NCI-H2196 treated with DMSO at 0.1 percent for 48 hours (cell line): Measurements from ENCODE around the gene ETNK2.

Experiments
- DNase-seq: peaks from one replicate; lab custom pipeline; 2025; ENCODE audit not compliant: unreplicated experiment; lab: John Stamatoyannopoulos, UW

ETNK2 gene, protein sequence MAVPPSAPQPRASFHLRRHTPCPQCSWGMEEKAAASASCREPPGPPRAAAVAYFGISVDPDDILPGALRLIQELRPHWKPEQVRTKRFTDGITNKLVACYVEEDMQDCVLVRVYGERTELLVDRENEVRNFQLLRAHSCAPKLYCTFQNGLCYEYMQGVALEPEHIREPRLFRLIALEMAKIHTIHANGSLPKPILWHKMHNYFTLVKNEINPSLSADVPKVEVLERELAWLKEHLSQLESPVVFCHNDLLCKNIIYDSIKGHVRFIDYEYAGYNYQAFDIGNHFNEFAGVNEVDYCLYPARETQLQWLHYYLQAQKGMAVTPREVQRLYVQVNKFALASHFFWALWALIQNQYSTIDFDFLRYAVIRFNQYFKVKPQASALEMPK

DNA sequence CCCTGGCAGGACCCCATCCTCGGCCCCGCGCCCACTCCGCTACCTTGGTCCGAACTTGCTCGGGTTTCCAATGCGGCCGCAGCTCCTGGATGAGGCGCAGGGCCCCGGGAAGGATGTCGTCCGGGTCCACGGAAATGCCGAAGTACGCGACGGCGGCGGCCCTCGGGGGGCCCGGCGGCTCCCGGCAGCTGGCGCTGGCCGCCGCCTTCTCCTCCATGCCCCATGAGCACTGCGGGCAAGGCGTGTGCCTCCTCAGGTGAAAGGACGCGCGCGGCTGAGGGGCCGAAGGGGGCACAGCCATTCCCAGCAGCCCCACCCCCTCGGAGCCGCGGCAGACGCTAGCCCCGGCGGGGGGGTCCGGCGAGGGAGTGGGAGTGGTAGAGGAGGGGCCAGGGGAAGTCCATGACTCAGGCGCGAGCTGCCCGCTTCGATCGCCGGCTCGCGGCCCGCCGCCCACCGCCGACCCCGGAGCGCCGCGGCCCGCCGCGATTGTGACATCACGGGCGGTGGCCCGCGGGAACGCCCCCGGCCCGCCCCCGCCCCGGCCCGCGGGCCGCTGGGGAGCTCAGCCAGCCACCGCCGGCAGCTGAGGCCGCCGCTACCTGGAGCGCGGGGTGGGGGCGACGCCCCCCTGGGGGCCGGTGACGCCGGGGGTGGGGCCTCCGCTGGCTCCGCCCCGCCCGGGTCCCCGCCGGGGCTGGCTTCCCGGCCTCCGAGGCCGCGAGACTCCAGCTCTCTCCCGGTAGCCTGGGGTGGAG, at the start of gene ETNK2:
Gene ETNK2 (minus strand): TSS at position 493 of the 758 bp plus-strand sequence. CDS start 192 bp downstream, at position 301.
- peak; percentile 52 for DNase-seq

DNA sequence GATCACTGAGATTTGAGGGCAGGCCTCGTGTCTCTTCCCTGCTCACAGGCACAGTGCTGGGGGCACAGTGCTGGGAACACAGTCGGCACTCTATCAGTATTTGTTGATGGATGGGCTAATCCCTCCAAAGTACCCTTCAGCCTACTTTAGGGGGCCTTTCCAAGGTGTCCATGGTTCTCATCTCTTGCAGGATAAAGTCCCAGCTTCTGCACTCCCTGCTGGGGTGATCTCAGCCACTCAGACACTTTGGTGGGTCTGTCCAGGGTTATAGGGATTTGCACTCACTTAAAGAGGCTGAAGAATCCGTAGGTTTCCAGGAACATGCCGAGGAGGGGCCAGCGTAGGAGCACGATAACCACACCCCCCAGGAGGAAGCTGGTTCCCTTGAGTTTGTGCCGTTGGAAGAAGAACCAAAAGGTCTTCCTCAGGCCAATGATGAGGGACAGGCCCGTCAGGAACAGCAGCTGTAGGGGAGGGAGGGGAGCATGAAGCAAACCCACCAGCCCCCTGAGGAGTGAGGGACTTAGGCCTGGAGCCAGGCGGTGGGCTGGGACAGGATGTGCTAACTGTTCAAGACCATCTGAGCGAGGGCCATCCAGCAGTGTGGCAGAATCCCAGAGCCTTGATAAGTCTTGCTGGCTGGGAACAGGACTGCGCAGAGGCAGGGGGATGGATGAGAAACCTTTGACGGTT, 49.6 kb upstream of the ETNK2 start:
- DNase-seq = no peak

DNA sequence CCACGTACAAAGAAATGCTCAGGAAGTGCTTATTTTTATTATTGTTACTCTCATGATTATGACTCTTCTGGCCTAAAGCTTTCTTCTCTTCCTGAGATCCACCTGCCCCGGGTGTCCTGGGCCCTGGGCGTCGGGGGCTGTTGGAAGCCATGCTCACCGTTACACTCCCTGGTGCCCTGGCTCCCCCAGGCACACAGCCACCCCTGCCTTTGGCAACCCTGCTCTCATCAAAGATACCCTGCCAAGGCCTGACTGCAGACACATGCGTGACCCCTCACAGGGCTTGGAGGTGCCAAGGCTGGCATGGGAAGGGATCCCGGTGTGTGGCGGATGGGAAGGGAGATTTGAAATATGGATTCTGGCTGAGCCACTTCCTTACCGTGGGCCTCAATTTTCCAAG, 47.7 kb upstream of the ETNK2 start:
- DNase-seq = no peak

DNA sequence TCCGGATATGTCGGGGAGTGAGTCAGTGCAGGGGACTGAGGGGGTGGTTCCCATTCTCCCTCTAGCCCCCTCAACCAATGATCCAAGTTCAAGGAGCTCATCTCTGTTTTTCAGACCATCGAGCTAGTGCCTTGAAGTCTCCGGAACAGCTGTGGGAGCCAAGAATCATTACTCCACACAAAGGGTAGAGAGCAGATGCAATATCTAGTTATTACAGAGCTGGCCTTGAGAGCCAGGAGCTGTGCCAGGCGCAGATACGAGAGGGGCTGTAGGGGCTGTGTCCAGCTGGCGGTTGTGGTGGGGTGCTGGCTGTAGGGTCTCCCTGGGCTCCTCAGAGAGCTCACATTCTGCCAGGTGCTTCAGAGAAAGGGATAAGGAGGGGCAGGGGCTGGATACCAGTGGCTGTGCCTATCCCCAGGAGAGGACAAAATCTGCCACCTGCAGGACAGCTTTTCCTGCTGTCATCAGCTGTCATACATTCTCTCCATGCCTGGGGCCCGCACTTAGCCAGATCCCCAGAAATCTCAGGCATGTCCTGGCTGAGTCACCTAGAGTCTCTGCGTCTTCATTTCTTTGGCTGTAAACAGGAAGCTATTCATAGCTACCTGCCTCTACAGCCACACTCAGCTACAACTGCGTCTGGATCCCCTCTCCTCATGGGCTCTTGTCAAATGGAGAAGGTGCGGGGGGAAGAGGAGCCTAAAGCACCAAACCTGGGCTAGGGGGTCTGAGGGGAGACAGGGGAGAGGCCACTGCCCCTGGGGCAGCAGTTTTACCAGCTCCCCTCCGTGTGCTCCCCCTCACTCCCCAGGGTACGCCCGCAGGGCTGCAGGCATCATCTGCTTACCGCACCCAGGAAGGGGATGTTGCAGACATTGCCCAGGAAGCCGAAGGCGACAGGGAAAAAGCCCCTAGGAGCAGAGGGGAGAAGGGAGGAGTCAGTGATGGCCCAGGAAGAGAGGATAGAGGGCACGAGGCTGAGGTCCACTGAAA, 46.8 kb upstream of the ETNK2 start:
- no peak for DNase-seq

DNA sequence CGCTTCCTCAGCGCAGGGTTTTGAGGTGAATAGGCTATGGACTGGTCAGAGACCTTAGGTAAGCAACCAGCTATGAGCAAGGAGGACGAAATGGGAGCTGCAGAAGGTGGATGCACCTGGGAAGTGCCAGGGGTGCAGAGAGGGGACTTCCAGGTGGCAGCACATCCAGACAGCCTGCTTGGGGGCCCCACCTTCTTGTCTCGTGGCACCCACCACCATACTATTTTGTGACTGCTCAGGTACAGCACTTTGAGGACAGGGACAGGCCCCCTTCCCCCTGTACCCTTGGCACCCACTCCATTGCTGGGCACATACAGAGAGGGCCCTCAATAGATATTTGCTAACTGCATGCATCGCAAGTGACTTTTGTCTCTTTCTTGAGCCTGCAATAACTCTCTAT, 45.2 kb upstream of the ETNK2 start:
- no peak for DNase-seq

DNA sequence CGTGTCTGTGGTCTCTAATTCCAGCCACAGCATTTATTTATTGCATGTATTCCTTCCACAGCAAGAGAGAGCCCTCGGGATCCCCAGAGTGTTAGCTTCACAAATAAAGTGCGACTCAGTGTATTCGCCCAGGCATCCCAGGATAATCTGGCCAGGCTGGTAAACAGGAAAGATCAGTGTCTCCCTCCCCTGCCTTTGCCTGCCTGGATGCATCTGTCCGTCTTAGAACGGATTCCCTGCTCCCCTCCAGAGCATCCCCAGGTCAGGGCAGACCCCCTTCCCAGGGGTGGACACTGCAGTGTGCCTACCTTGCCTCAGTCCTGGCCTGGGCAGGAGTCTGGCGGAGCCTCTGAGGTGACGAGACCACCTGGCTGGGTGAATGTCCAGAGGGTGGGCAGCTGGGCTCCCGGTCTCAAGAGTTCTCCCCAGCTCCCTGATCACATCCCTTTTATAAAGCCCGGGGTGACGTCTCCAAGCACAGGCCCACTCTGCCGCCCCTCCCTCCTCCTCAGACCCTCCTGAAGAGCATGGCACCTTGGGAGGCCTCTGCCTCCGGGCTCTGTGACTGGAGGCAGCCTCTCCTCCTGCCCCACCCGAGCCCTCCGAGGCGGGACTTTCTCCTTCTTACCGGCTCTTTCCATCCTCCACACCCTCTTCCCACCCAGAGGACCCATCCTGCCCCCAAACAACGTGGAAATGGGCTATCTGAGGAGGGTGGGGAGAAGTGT, 44.4 kb upstream of the ETNK2 start, which contains the start of gene KISS1:
Gene KISS1 (minus strand): TSS at position 424 of the 728 bp plus-strand sequence. CDS start 3,615 bp downstream, outside the sequence.
- no peak for DNase-seq

DNA sequence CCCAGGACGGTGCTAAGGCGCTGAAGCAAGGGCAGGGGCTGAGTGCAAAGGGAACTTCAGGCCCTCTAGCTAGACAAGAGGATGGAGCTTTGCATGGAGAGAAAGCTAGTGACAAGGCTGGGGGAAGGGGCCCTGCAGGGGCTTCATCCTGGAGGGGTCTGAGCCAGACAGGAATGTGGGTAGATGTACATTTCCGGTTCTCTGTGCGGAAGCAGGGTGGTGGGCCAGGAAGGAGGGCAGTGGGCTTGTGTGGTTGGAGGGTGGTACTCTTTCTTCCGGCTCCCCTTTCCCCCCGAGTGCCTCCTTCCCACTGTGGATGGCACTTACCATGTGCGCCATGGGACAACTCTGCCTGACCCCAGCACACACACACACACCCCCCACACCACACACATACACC, 42.9 kb upstream of the ETNK2 start:
- DNase-seq = no peak

DNA sequence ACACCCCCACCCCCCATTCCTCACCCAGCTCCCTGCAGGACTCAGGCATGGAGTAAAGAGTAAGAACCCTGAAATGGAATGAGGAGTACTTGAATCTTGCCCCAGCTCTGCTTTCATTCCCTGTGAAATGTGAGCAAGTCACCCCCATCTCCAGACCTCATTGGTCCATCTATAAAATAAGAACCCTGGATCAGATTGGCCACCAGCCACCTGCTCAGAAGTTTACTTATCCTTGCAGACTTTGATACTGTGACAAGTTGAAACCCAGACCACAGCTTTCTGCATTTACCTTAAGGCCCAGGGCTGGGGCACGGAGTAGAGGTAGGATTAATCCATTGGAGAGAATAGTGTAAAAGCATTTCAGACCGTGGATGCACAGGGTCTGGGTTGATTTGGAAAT, 42.2 kb upstream of the ETNK2 start:
- DNase-seq = no peak

DNA sequence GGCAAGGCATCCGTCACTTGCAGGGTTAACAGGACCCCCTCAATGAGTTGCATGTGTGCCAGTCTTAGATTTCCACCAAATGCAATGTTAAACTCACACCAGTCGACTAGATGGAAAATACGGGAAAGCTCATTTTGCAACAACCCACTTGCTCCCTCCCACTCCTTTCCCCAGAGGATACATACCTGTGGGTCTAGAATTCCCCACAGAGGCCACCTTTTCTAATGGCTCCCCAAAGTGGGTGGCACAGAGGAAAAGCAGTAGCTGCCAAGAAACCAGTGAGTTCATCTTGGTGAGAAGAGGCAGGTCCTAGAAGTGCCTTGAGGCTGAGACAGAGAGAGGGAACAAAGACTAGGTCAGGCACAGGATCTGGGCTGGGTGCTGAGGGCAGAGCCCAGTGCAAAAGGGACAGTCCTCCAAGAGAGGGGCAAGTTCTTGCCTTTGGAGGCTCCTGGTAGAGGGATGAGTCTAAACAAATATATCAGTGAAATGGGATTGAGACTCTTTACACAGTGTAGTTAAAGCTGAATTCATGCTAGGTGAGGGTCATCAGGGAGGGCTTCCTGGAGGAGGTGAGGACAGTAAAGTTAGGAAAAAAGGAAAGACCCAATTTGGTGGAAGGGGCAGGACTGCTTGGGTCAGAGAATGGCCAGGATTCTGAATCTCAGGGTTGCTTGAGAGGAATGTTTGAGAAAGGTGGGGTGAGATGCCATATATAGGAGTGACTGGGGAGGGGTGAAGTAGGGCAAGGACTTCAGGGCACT, 40.9 kb upstream of the ETNK2 start:
- DNase-seq = no peak

DNA sequence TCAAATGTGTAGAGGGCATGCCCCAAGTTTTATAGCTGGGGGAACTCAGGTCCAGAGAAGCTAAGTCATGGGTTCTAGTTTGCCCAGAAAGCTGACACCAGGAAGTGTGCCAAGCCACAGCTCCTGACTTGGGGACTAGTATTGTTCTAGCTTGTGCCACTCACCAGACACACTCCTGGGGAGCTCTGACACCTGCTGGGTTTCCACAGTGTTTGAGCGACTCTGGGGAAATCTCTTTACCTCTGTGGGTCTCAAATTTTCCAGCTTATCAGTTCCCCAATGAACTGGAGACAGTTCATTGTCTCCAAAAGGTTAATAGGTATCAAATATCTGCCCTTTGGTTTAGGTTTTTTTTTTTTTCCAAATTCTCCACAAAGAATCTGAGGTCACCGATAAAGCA, 40.2 kb upstream of the ETNK2 start:
- no peak for DNase-seq

DNA sequence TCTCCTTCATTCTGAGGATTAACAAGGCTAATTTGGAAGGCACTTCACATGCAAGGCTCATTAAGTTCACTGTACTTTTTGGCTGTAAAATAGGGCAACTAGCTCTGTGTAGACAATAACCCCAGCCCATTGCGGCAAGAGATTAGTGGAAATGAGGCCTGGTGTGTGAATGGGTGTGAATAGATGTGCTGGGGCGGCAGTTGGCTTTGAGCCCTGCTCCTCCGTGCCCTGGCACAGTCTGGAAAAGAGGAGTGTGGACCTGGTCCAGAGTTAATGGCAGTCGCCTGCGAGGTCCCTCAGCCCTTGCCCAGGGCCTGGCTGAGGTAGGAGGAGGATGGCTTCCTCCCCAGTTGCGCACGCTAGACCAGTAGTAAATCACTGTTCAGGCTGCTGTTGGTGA, 39.6 kb upstream of the ETNK2 start:
- no peak for DNase-seq

DNA sequence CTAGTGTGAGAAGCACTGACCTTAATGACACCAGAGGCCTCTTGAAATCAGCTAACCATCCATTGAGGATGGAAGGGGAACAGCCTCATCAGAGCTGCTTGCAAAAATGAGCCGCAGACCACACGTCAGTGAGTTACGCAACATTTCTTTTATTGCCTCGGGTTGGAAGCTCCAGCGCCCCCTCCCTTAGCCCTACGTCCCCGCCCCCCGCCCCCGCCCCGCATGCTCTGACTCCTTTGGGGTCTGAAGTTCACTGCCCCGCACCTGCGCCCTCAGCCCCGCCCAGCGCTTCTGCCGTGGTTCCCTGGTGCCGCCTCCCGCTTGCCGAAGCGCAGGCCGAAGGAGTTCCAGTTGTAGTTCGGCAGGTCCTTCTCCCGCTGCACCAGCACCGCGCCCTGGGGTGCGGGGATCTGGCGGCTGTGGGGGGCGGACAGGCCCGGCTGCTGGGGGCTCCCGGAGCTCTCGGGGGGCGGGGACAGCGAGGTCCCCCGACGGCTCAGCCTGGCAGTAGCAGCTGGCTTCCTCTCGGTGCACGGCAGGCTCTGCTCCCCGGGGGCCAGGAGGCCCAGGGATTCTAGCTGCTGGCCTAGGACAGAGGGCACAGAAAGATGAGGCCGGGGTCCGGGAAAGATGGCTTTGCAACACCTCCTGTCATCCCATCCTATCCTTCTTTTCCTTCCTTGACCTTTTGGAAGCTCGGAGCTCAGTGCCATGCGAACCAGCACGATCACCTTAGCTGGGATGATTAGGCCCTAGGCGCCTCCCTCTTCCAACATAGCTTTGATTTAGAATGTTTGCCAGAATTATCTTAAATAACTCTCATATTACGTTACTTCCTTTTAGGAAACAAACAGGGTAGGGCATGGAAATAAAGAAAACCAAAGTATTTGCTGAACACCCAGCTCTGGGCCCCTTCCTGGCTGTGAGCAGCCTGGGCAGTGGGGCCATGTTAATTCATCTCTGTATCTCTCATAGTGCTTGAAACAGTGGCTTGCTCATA, 38.7 kb upstream of the ETNK2 start:
- DNase-seq = no peak

DNA sequence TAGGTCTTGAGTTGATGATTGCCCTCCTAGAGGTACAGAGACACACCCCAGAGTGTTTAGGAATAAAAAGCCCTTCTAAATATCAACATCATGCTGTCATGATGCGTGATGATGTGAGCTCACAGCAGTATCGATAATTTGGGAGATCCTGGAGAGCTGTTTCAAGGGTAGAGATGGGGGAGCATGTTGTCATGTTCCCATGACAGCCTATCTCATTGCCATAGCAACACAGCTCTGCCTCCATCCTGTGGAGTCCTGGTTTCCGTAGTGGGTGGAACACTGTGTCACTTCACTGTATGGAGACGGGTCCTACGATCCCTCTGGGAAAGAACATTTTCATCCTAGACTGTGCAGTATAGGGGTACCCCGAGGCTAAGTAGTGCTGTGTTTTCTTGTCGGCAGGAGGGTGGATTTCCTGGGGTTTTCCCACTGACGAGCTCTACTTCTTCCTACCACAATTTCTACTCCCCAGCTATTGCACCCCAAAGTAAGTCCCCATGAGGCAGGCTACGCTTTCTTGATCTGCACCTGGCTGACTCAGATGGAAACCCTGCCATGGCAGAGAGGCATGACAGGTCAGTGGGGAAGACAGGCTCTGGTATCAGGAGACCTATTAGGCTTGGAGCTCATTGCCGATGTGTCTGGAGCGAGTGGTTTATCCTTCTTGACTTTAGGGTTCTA, 37.3 kb upstream of the ETNK2 start:
- no peak for DNase-seq

DNA sequence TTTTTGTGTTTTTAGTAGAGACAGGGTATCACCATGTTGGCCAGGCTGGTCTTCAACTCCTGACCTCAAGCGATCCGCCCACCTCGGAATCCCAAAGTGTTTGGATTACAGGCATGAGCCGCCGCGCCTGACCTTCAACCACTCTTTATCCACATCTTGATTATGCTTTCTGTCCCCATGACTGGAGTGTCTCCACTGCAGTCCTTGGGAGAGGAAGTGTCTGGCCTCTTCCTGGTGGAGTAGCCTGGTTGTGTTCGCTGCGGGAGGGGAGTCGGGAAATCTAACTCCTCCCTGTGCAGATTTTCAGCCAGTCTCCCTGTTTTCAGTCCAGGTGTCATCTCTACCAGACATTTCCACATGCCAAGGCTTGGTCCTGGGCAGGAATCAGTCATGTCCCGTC, 34.8 kb upstream of the ETNK2 start:
- DNase-seq = no peak

DNA sequence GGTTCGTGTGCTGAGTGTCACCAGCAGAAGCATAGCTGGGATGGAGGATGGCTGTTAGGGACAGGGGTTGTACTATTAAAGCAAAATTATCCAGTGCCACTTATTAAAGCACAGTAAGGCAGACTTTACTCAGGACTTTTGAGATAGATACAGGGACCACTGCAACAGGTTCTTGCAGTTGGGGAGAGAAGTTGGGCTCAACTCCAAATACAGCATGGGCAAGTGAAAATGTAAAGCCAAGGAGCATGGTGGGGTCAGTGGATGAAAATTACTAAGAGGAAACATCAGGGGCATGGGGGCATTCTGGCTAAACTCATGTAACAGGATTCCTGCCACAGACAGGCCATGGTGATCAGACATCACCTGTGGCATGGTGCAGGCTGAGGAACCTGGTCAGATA, 29.3 kb upstream of the ETNK2 start:
- DNase-seq = no peak

DNA sequence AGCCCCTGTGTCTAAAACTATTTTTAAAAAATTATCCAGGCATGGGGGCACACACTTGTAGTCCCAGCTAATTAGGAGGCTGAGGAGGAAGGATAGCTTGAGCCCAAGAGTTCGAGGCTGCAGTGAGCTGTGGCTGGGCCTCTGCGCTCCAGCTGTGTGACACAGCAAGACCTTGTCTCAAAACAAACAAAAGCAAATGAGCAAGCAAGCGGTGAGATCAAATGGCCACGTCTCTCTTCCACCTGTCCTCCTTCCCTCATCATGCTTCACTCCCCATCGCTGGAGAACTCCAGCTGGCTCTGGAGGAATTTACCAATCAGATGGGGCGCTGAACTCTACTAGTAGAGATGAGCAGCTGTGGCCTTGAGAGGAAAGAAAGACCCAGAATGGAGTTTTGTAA, 28.3 kb upstream of the ETNK2 start:
- DNase-seq = no peak
